ENCODE results near the gene MALRD1. TPM values are rescaled to one million over a fixed set of nuclear protein-coding genes. Genes with fewer than 3 reads are reported as not detected.

The MALRD1 gene
- total and polyA plus RNA-seq, 2 of the 8 experiments (the other 6 are each of a cell fraction or from before 2014, with no cell fraction given) = 0.32 to 0.35 TPM

- TF ChIP-seq, protein P1, sequence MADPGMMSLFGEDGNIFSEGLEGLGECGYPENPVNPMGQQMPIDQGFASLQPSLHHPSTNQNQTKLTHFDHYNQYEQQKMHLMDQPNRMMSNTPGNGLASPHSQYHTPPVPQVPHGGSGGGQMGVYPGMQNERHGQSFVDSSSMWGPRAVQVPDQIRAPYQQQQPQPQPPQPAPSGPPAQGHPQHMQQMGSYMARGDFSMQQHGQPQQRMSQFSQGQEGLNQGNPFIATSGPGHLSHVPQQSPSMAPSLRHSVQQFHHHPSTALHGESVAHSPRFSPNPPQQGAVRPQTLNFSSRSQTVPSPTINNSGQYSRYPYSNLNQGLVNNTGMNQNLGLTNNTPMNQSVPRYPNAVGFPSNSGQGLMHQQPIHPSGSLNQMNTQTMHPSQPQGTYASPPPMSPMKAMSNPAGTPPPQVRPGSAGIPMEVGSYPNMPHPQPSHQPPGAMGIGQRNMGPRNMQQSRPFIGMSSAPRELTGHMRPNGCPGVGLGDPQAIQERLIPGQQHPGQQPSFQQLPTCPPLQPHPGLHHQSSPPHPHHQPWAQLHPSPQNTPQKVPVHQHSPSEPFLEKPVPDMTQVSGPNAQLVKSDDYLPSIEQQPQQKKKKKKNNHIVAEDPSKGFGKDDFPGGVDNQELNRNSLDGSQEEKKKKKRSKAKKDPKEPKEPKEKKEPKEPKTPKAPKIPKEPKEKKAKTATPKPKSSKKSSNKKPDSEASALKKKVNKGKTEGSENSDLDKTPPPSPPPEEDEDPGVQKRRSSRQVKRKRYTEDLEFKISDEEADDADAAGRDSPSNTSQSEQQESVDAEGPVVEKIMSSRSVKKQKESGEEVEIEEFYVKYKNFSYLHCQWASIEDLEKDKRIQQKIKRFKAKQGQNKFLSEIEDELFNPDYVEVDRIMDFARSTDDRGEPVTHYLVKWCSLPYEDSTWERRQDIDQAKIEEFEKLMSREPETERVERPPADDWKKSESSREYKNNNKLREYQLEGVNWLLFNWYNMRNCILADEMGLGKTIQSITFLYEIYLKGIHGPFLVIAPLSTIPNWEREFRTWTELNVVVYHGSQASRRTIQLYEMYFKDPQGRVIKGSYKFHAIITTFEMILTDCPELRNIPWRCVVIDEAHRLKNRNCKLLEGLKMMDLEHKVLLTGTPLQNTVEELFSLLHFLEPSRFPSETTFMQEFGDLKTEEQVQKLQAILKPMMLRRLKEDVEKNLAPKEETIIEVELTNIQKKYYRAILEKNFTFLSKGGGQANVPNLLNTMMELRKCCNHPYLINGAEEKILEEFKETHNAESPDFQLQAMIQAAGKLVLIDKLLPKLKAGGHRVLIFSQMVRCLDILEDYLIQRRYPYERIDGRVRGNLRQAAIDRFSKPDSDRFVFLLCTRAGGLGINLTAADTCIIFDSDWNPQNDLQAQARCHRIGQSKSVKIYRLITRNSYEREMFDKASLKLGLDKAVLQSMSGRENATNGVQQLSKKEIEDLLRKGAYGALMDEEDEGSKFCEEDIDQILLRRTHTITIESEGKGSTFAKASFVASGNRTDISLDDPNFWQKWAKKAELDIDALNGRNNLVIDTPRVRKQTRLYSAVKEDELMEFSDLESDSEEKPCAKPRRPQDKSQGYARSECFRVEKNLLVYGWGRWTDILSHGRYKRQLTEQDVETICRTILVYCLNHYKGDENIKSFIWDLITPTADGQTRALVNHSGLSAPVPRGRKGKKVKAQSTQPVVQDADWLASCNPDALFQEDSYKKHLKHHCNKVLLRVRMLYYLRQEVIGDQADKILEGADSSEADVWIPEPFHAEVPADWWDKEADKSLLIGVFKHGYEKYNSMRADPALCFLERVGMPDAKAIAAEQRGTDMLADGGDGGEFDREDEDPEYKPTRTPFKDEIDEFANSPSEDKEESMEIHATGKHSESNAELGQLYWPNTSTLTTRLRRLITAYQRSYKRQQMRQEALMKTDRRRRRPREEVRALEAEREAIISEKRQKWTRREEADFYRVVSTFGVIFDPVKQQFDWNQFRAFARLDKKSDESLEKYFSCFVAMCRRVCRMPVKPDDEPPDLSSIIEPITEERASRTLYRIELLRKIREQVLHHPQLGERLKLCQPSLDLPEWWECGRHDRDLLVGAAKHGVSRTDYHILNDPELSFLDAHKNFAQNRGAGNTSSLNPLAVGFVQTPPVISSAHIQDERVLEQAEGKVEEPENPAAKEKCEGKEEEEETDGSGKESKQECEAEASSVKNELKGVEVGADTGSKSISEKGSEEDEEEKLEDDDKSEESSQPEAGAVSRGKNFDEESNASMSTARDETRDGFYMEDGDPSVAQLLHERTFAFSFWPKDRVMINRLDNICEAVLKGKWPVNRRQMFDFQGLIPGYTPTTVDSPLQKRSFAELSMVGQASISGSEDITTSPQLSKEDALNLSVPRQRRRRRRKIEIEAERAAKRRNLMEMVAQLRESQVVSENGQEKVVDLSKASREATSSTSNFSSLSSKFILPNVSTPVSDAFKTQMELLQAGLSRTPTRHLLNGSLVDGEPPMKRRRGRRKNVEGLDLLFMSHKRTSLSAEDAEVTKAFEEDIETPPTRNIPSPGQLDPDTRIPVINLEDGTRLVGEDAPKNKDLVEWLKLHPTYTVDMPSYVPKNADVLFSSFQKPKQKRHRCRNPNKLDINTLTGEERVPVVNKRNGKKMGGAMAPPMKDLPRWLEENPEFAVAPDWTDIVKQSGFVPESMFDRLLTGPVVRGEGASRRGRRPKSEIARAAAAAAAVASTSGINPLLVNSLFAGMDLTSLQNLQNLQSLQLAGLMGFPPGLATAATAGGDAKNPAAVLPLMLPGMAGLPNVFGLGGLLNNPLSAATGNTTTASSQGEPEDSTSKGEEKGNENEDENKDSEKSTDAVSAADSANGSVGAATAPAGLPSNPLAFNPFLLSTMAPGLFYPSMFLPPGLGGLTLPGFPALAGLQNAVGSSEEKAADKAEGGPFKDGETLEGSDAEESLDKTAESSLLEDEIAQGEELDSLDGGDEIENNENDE (IDR thresholded peaks at IDR 0.05; ENCODE audit: insufficient replicate concordance, low read length) = no peak
- TF ChIP-seq SP1 (IDR thresholded peaks at IDR 0.05; ENCODE audit: low read depth, low read length) (0 out of 2 replicates have a peak, but pooled peaks have one; percentile 52), POLR2AphosphoS5 (IDR thresholded peaks at IDR 0.05; ENCODE audit: low read depth, low read length) (no peak), CTCF (IDR thresholded peaks at IDR 0.05; ENCODE audit: control extremely low read depth in 1 of 3, insufficient read depth in 1 of 3, low read depth in 1 of 3, low read length in 3 of 3) (peak; percentile 42 to 51 (median 44)), PHF8 (conservative IDR thresholded peaks at IDR 0.05; ENCODE audit: low read depth, low read length) (no peak)
These were observed 719.3 kb downstream of the MALRD1 start (continued) for GRCh38 chr10:19767876-19768275.
